IMR-90 (cell line): ENCODE results near the gene GTF3C4. TPM values are rescaled to one million over a fixed set of nuclear protein-coding genes. Genes with fewer than 3 reads are reported as not detected.

Source experiments
- ATAC-seq: fragments of 200-7000 bp; cut with Tn5 transposase; 2 replicates; pipeline ENCODE4 v1.9.1; 2020; ENCODE audit warnings: low read depth, mild to moderate bottlenecking, moderate library complexity
- BruUV-seq: library from RNA; stranded (reverse); fragments of 400-500 nt; replicated peaks from 2 replicates; lab custom pipeline; 2021; lab: Mats Ljungman, UMichigan
- CTCF ChIA-PET: fragments of 300-600 bp; formaldehyde crosslinking; extraction: SDS; loops from one replicate; lab custom pipeline; 2021; ENCODE audit warnings: antibody characterized with exemption; lab: Yijun Ruan, JAX
- POLR2A ChIA-PET: fragments of 300-600 bp; sonication (Branson Sonifier 250); formaldehyde crosslinking; loops from one replicate; lab custom pipeline; 2022; ENCODE audit warnings: antibody characterized with exemption; ENCODE audit not compliant: unreplicated experiment; lab: Charles Lee
- DNase-seq: peaks from one replicate; pipeline ENCODE4 v3.0.0; 2013
- H2AFZ ChIP-seq: replicated peaks from 2 replicates; pipeline ENCODE3; 2013; ENCODE audit warnings: low read length, mild to moderate bottlenecking; ENCODE audit not compliant: poor library complexity
- H2AK5ac ChIP-seq: 2 replicates; pipeline ENCODE4 v1.6.1; 2013; ENCODE audit warnings: low read depth, low read length, inconsistent platforms
- H2AK9ac ChIP-seq: replicated peaks from 2 replicates; pipeline ENCODE3; 2013; ENCODE audit warnings: mild to moderate bottlenecking, low read depth, low read length, moderate library complexity; ENCODE audit not compliant: poor library complexity
- H2BK120ac ChIP-seq: 2 replicates; pipeline ENCODE4 v1.6.1; 2013; ENCODE audit warnings: low read depth, low read length, inconsistent platforms
- H2BK15ac ChIP-seq: 3 replicates; pipeline ENCODE4 v1.6.1; 2013; ENCODE audit warnings: low read depth, low read length, inconsistent platforms
- H2BK20ac ChIP-seq: 2 replicates; pipeline ENCODE4 v1.6.1; 2013; ENCODE audit warnings: low read depth, mild to moderate bottlenecking, inconsistent platforms, low read length, moderate library complexity
- H2BK5ac ChIP-seq: 2 replicates; pipeline ENCODE4 v1.6.1; 2013; ENCODE audit warnings: mild to moderate bottlenecking, low read depth, low read length, inconsistent platforms; ENCODE audit not compliant: poor library complexity, severe bottlenecking
- H3K14ac ChIP-seq: replicated peaks from 2 replicates; pipeline ENCODE4 v1.6.1; 2013; ENCODE audit warnings: low read depth, low read length, inconsistent platforms
- H3K18ac ChIP-seq: 2 replicates; pipeline ENCODE4 v1.6.1; 2013; ENCODE audit warnings: low read depth, low read length, control low read depth
- H3K23ac ChIP-seq: 2 replicates; pipeline ENCODE4 v1.6.1; 2013; ENCODE audit warnings: low read depth, low read length, inconsistent platforms
- H3K27ac ChIP-seq: 2 replicates; pipeline ENCODE4 v1.5.1; 2013; ENCODE audit warnings: mild to moderate bottlenecking, control low read depth, low read length; ENCODE audit not compliant: insufficient read depth
- H3K27me3 ChIP-seq: 2 replicates; pipeline ENCODE4 v1.6.1; 2013; ENCODE audit warnings: low read length; ENCODE audit not compliant: control insufficient read depth, insufficient read depth
- H3K36me3 ChIP-seq: 2 replicates; pipeline ENCODE4 v1.6.1; 2013; ENCODE audit warnings: low read length, mixed read lengths; ENCODE audit not compliant: control insufficient read depth, insufficient read depth
- H3K4ac ChIP-seq: 2 replicates; pipeline ENCODE4 v1.6.1; 2013; ENCODE audit warnings: low read depth, low read length, inconsistent platforms
- H3K4me1 ChIP-seq: 2 replicates; pipeline ENCODE4 v1.6.1; 2013; ENCODE audit warnings: low read length, mixed read lengths; ENCODE audit not compliant: control insufficient read depth, insufficient read depth
- H3K4me2 ChIP-seq: 2 replicates; pipeline ENCODE4 v1.6.1; 2013; ENCODE audit warnings: low read depth, mild to moderate bottlenecking, control low read depth, low read length, moderate library complexity
- H3K4me3 ChIP-seq: 2 replicates; pipeline ENCODE4 v1.5.1; 2013; ENCODE audit warnings: low read depth, mild to moderate bottlenecking, control low read depth, low read length, moderate library complexity; ENCODE audit not compliant: insufficient read depth
- H3K56ac ChIP-seq: 2 replicates; pipeline ENCODE4 v1.6.1; 2013; ENCODE audit warnings: low read length, inconsistent platforms; ENCODE audit not compliant: insufficient read depth; ENCODE audit errors: extremely low read depth
- H3K79me1 ChIP-seq, 2 experiments: 2 replicates each; pipeline ENCODE4 v1.6.1; 2013; ENCODE audit warnings: low read length in 2 of 2, inconsistent platforms in 1 of 2, low read depth in 1 of 2
- H3K9ac ChIP-seq: 2 replicates; pipeline ENCODE4 v1.6.1; 2013; ENCODE audit warnings: low read depth, low read length, control low read depth
- H3K9me1 ChIP-seq: 2 replicates; pipeline ENCODE4 v1.6.1; 2013; ENCODE audit warnings: low read length, inconsistent platforms; ENCODE audit not compliant: insufficient read depth
- H3K9me3 ChIP-seq: 2 replicates; pipeline ENCODE4 v1.6.1; 2013; ENCODE audit warnings: low read length; ENCODE audit not compliant: control insufficient read depth, insufficient read depth
- H4K20me1 ChIP-seq: 2 replicates; pipeline ENCODE4 v1.6.1; 2013; ENCODE audit warnings: low read length, inconsistent platforms; ENCODE audit not compliant: insufficient read depth
- H4K5ac ChIP-seq: 2 replicates; pipeline ENCODE4 v1.6.1; 2013; ENCODE audit warnings: mild to moderate bottlenecking, low read depth, low read length, control low read depth
- H4K8ac ChIP-seq, 2 experiments: 2 replicates each; pipeline ENCODE4 v1.6.1; 2013; ENCODE audit warnings: low read depth in 2 of 2, low read length in 2 of 2, control low read depth in 1 of 2, inconsistent platforms in 1 of 2
- H4K91ac ChIP-seq: 2 replicates; pipeline ENCODE4 v1.6.1; 2013; ENCODE audit warnings: low read depth, low read length, inconsistent platforms; ENCODE audit not compliant: insufficient read depth
- BHLHE40 ChIP-seq: fragments of 150-350 bp; IDR thresholded peaks from 2 replicates; pipeline ENCODE4 v1.6.1; 2016; ENCODE audit warnings: mild to moderate bottlenecking, low read depth, low read length
- CEBPB ChIP-seq: IDR thresholded peaks from 2 replicates; pipeline ENCODE4 v1.6.1; 2012; ENCODE audit warnings: low read depth, low read length, improper control_type of control experiment
- CHD1 ChIP-seq: IDR thresholded peaks from 2 replicates; pipeline ENCODE4 v1.6.1; 2012; ENCODE audit warnings: low read depth, low read length, improper control_type of control experiment
- MAFK ChIP-seq: IDR thresholded peaks from 2 replicates; pipeline ENCODE4 v1.6.1; 2012; ENCODE audit warnings: low read depth, low read length, improper control_type of control experiment
- NFE2L2 ChIP-seq: fragments of 150-350 bp; IDR thresholded peaks from 2 replicates; pipeline ENCODE4 v1.6.1; 2016; ENCODE audit warnings: low read depth, mild to moderate bottlenecking, low read length
- RAD21 ChIP-seq: IDR thresholded peaks from 2 replicates; pipeline ENCODE4 v1.6.1; 2012; ENCODE audit warnings: low read length, improper control_type of control experiment
- SMC3 ChIP-seq: fragments of 150-350 bp; IDR thresholded peaks from 2 replicates; pipeline ENCODE4 v1.6.1; 2016; ENCODE audit warnings: low read depth, mild to moderate bottlenecking, antibody characterized with exemption, low read length, moderate library complexity
- USF2 ChIP-seq: fragments of 150-350 bp; IDR thresholded peaks from 2 replicates; pipeline ENCODE4 v1.6.1; 2017; ENCODE audit warnings: mild to moderate bottlenecking, antibody characterized with exemption, low read length, low read depth
- WGBS, 2 experiments: methylation state at CpG; one replicate each; pipeline versions ENCODE4 v1.1.5 to v1.1.7; 2013; ENCODE audit warnings: missing lambda C conversion rate in 2 of 2; ENCODE audit not compliant: insufficient read length in 1 of 2; ENCODE audit errors: extremely low coverage in 2 of 2; 5-methylcytosine and 5-hydroxymethylcytosine counted together
- dilution Hi-C: fragments of 300-500 bp; cut with HindIII; formaldehyde crosslinking; loops from one replicate; pipeline ENCODE4 v1.14.3; 2018; ENCODE audit warnings: low sequenced_read_pairs; ENCODE audit not compliant: unreplicated experiment
- in situ Hi-C: fragments of 300-500 bp; cut with MboI; formaldehyde crosslinking; loops from 3 replicates; pipeline ENCODE4 v1.14.3; 2019; ENCODE audit warnings: low sequenced_read_pairs, inconsistent platforms, mixed read lengths
- intact Hi-C: fragments of 100-400 bp; cut with micrococcal nuclease; formaldehyde crosslinking; loops from 2 replicates; pipeline ENCODE4 v1.10.0; 2022
- polyA plus RNA-seq, 3 experiments: library from polyadenylated mRNA; depleted of rRNA; stranded (reverse); fragments of >200 nt; gene quantifications; 2 replicates each; pipeline ENCODE4 v1.2.3, GENCODE V29; 2012; ENCODE audit warnings: low replicate concordance in 1 of 3
- total RNA-seq: library from RNA; depleted of rRNA; stranded (reverse); fragments of >200 nt; gene quantifications from 2 replicates; pipeline ENCODE4 v1.2.3, GENCODE V29; 2012

GTF3C4 gene
- total and polyA plus RNA-seq, 2 of the 4 experiments (the other 2 are of a cell fraction), result 4.7 to 16.5 TPM

GRCh38 chr9:132634327-132634726 is 35.9 kb upstream of the GTF3C4 start:
- Histone ChIP-seq H3K9me3 (no peaks in the 10 kb centered on the region), H3K4me2 (no peak overlapping the region), H3K9ac (no peak overlapping the region), H3K14ac (no peak overlapping the region), H2BK15ac (no peak overlapping the region), H2BK120ac (no peak overlapping the region), H3K27me3 (no peaks in the 10 kb centered on the region), H2BK5ac (no peak overlapping the region), H3K27ac (no peak overlapping the region), H3K4me3 (no peak overlapping the region), H3K4me1 (peaks cover 8% of the 10 kb centered on the region), H2AK9ac (no peak overlapping the region), H3K23ac (no peak overlapping the region), H3K56ac (no peak overlapping the region), H4K91ac (no peak overlapping the region), H4K5ac (no peak overlapping the region), H3K9me1 (peaks cover 10% of the 10 kb centered on the region; the same call in 1 of the 2 replicates), H3K4ac (no peak overlapping the region), H3K79me1 (no peaks in the 10 kb centered on the region), H3K18ac (no peak overlapping the region), H2BK20ac (no peak overlapping the region), H4K8ac (no peak overlapping the region), H2AFZ (no peak overlapping the region), H4K20me1 (peaks cover 23% of the 10 kb centered on the region; the same call in 1 of the 2 replicates), H2AK5ac (no peak overlapping the region), H3K36me3 (peaks cover 34% of the 10 kb centered on the region)
- no peak for TF ChIP-seq CHD1
- no peak for TF ChIP-seq BHLHE40
- TF ChIP-seq USF2, result no peak
- no peak for TF ChIP-seq MAFK
- TF ChIP-seq CEBPB, result no peak
- TF ChIP-seq RAD21, result no peak
- TF ChIP-seq NFE2L2, result no peak
- no peak for TF ChIP-seq SMC3
- intact Hi-C loops, result no loop called here
- ATAC-seq (no peak), DNase-seq (no peak)
- no TSS peak for BruUV-seq
- ChIA-PET POLR2A (no interaction called here), CTCF (no interaction called here)
- WGBS, 2 experiments, result 97% methylated on average over 3 of the region's 3 CpGs; no CpG with 5 or more reads in 1 of the 2 experiments
- dilution Hi-C loops, result no loop called here
- in situ Hi-C loops, result no loop called here
